ENCODE measurements around the gene APP.
"Not testable (repeated sequence)": the region's sequence is repeated elsewhere in the genome, so short reads cannot be mapped to it uniquely, and the experiment has no call there.

APP gene

DNA sequence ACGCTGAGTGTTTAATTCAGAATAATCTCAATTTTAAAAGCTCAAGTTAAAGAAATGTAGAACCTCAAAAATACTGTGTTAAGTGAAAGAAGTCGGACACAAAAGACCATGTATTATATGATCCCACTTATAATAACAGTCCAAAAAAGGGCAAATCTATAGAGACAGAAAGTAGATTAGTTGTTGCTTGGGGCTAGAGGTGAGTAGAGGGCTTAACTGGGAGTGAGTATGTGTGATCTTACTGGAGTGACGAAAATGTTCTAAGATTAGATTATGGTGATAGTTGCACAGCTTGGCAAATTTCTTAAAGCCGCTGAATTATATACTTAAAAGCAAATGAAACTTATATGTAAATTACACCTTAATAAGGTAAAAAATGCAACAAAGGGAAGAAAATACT lies 150.5 kb downstream of the APP start:
- no peaks in the 10 kb centered on the region for H3K9me2 ChIP-seq (replicated peaks; ENCODE audit: insufficient read depth, low read length)
- no peak overlapping the region for H3K9ac ChIP-seq (ENCODE audit: low read length)
- H4K20me1 ChIP-seq (ENCODE audit: low read depth, low read length) = no peaks in the 10 kb centered on the region
- no peaks in the 10 kb centered on the region for H3F3A ChIP-seq (ENCODE audit: insufficient read depth)
- H3K4me2 ChIP-seq (ENCODE audit: low read depth, low read length, poor library complexity, severe bottlenecking) = no peak overlapping the region
- TF ChIP-seq CTCF (IDR thresholded peaks at IDR 0.05; ENCODE audit: insufficient read depth, low read length, poor library complexity, severe bottlenecking) (no peak), EZH2phosphoT487 (conservative IDR thresholded peaks at IDR 0.05; ENCODE audit: low read length) (no peak)
- no peaks in the 10 kb centered on the region for H3K9me3 ChIP-seq (ENCODE audit: insufficient read depth, low read length)
- H3K27me3 ChIP-seq (ENCODE audit: low read length) = no peaks in the 10 kb centered on the region
- no peaks in the 10 kb centered on the region for H3K79me2 ChIP-seq (ENCODE audit: insufficient read depth, low read length)
- H3K27ac ChIP-seq (ENCODE audit: low read depth, low read length) = no peak overlapping the region
- no peak overlapping the region for H2AFZ ChIP-seq (ENCODE audit: low read depth, low read length, severe bottlenecking)
- H3K36me3 ChIP-seq (ENCODE audit: low read length) = no peaks in the 10 kb centered on the region
- H3K4me3 ChIP-seq (ENCODE audit: insufficient read depth, low read length, poor library complexity, severe bottlenecking) = no peak overlapping the region

DNA sequence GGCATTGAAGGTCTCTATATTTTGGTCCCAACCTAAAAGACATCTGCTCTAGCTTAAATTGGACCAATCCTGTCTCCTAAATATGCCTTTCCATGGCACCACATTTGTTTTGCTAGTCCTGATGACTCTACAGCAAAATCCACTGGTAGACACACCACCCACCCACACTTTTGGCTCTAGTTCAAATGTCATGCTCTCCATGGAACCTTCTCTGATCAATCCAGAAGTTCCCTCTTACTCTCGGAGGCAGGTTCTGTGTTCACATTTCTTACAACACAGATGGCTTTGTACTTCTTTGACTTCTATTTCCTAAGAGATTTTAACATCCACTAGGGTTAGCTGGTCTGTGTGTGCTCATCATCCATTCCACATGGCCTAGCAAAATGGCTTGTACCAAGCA lies 151.3 kb downstream of the APP start:
- Histone ChIP-seq H3F3A (ENCODE audit: insufficient read depth) (no peaks in the 10 kb centered on the region), H3K79me2 (ENCODE audit: insufficient read depth, low read length) (no peaks in the 10 kb centered on the region)
- TF ChIP-seq EZH2phosphoT487 (conservative IDR thresholded peaks at IDR 0.05; ENCODE audit: low read length) = no peak
- TF ChIP-seq CTCF (IDR thresholded peaks at IDR 0.05; ENCODE audit: insufficient read depth, low read length, poor library complexity, severe bottlenecking) = no peak

GRCh38 chr21:26013970-26014369 lies 156.6 kb downstream of the APP start:
- no peaks in the 10 kb centered on the region for H4K20me1 ChIP-seq (ENCODE audit: low read depth, low read length)
- H3K4me2 ChIP-seq (ENCODE audit: low read depth, low read length, poor library complexity, severe bottlenecking) = no peak overlapping the region
- no peaks in the 10 kb centered on the region for H3K79me2 ChIP-seq (ENCODE audit: insufficient read depth, low read length)
- no peak overlapping the region for H3K4me3 ChIP-seq (ENCODE audit: insufficient read depth, low read length, poor library complexity, severe bottlenecking)
- no peaks in the 10 kb centered on the region for H3K9me2 ChIP-seq (replicated peaks; ENCODE audit: insufficient read depth, low read length)
- H3K36me3 ChIP-seq (ENCODE audit: low read length) = no peaks in the 10 kb centered on the region
- no peaks in the 10 kb centered on the region for H3F3A ChIP-seq (ENCODE audit: insufficient read depth)
- H3K27me3 ChIP-seq (ENCODE audit: low read length) = no peaks in the 10 kb centered on the region
- H3K9me3 ChIP-seq (ENCODE audit: insufficient read depth, low read length) = no peaks in the 10 kb centered on the region
- no peak overlapping the region for H3K27ac ChIP-seq (ENCODE audit: low read depth, low read length)
- no peak overlapping the region for H3K9ac ChIP-seq (ENCODE audit: low read length)
- H2AFZ ChIP-seq (ENCODE audit: low read depth, low read length, severe bottlenecking) = no peak overlapping the region
- no peak for TF ChIP-seq CTCF (IDR thresholded peaks at IDR 0.05; ENCODE audit: insufficient read depth, low read length, poor library complexity, severe bottlenecking)
- TF ChIP-seq EZH2phosphoT487 (conservative IDR thresholded peaks at IDR 0.05; ENCODE audit: low read length) = no peak

More for the DNA sequence above, 151.3 kb downstream of the APP start:
- H3K36me3 ChIP-seq (ENCODE audit: low read length) = no peaks in the 10 kb centered on the region
- no peak overlapping the region for H2AFZ ChIP-seq (ENCODE audit: low read depth, low read length, severe bottlenecking)
- no peak overlapping the region for H3K27ac ChIP-seq (ENCODE audit: low read depth, low read length)
- no peak overlapping the region for H3K4me2 ChIP-seq (ENCODE audit: low read depth, low read length, poor library complexity, severe bottlenecking)
- H4K20me1 ChIP-seq (ENCODE audit: low read depth, low read length) = no peaks in the 10 kb centered on the region
- no peaks in the 10 kb centered on the region for H3K9me3 ChIP-seq (ENCODE audit: insufficient read depth, low read length)
- H3K4me3 ChIP-seq (ENCODE audit: insufficient read depth, low read length, poor library complexity, severe bottlenecking) = no peak overlapping the region
- no peak overlapping the region for H3K9ac ChIP-seq (ENCODE audit: low read length)
- H3K9me2 ChIP-seq (replicated peaks; ENCODE audit: insufficient read depth, low read length) = no peaks in the 10 kb centered on the region
- no peaks in the 10 kb centered on the region for H3K27me3 ChIP-seq (ENCODE audit: low read length)

GRCh38 chr21:26012482-26012881 lies 158.1 kb downstream of the APP start:
- not testable (repeated sequence) for H3K9me3 ChIP-seq (ENCODE audit: insufficient read depth, low read length); H3K27ac ChIP-seq (ENCODE audit: low read depth, low read length); H3K79me2 ChIP-seq (ENCODE audit: insufficient read depth, low read length); H3K36me3 ChIP-seq (ENCODE audit: low read length); H3K4me3 ChIP-seq (ENCODE audit: insufficient read depth, low read length, poor library complexity, severe bottlenecking); H3K9ac ChIP-seq (ENCODE audit: low read length); H2AFZ ChIP-seq (ENCODE audit: low read depth, low read length, severe bottlenecking); H3K27me3 ChIP-seq (ENCODE audit: low read length); H3K4me2 ChIP-seq (ENCODE audit: low read depth, low read length, poor library complexity, severe bottlenecking); H4K20me1 ChIP-seq (ENCODE audit: low read depth, low read length); H3F3A ChIP-seq (ENCODE audit: insufficient read depth); H3K9me2 ChIP-seq (replicated peaks; ENCODE audit: insufficient read depth, low read length)
